ENCODE data around the gene PDGFA. TPM values are rescaled to one million over a fixed set of nuclear protein-coding genes. Genes with fewer than 3 reads are reported as not detected.
A peak's percentile ranks its signal among the peaks of the same experiment; 100 is the strongest.

Gene PDGFA
- total RNA-seq, 1 experiment from 2014 or later: 129 TPM

DNA sequence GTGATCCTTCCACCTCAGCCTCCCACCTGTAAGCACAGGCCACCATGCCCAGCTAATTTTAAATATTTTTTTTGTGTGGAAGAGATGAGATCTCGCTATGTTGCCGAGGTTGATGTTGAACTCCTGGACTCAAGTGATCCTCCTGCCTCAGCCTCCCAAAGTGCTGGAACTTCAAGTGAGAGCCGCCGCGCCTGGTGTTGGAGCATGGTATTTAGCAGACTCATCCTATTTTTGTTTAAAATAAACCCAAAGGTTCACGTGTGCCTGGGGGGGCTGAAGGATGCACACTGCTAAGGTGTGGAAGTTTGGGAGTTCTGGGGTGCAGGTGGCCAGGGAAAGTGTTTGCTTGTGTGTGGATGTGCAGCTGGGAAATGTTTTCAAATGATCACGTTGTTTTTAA lies 18.1 kb downstream of the PDGFA start:
- DNase-seq (ENCODE audit: low spot score) (no peak), ATAC-seq (no peak)
- ChIA-PET CTCF (interaction anchor here (0.8 kb wide), 1 partner anchor 14 kb away, joined by 4 read pairs; no protein-coding TSS in a partner anchor), POLR2A (no interaction called here)
- H3K4me1 Mint-ChIP-seq: peaks cover 21% of the 10 kb centered on the region
- no peaks in the 10 kb centered on the region for H3K27me3 Mint-ChIP-seq (ENCODE audit: low read depth)
- H3K4me3 Mint-ChIP-seq: no peak overlapping the region
- H3K36me3 Mint-ChIP-seq: peaks cover 58% of the 10 kb centered on the region
- TF ChIP-seq TEAD1 (CRISPR knock-in tag; IDR thresholded peaks at IDR 0.05) (no peak), ZNF416 (CRISPR knock-in tag; IDR thresholded peaks at IDR 0.05) (no peak)
- no peak overlapping the region for H3K27ac Mint-ChIP-seq
- H3K9me3 Mint-ChIP-seq: no peaks in the 10 kb centered on the region

DNA sequence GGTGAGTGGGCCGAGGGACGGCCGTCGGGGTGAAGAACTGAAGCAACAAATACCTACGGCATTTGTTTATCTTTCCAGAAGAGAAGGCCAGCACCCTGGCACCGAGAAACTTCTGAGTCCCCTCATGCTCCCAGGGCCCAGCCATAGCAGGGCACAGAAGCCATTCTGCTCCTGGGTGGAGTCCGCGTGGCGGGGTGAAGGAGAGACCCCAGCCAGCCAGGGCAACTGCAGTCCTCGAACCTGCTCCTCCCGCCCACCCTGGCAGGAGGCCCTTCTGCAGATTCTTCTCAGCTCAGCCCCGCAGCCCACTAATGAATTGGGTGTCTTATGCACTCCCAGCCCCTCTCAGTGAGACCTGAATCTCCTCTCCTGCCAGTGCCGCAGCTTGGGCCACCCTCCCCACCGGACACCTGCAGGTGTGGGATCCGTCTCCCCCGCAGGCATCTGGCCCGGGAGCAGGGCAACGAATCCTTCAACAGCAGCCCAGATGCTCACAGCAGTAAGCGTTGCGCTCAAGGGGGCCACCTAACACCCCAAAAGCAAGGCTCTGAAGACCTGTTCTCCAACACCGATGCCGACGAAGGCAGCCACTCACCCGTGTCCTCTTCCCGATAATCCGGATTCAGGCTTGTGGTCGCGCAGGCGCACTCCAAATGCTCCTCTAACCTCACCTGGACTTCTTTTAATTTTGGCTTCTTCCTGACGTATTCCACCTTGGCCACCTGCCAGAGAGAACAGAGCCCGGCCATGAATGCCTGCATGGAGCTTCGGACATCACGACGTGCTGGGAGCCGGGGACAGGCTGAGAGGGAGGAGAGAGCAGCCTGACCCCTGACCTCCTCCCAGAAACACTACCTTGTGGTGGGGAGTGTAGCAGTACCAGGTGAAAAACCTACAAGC lies 18.9 kb downstream of the PDGFA start:
- Mint-ChIP-seq H3K4me1 (peaks cover 26% of the 10 kb centered on the region), H3K4me3 (no peak overlapping the region), H3K36me3 (peaks cover 60% of the 10 kb centered on the region), H3K27ac (no peak overlapping the region), H3K27me3 (ENCODE audit: low read depth) (no peaks in the 10 kb centered on the region), H3K9me3 (no peaks in the 10 kb centered on the region)
- no peak for TF ChIP-seq ZNF512 (CRISPR knock-in tag; IDR thresholded peaks at IDR 0.05; ENCODE audit: borderline replicate concordance)
- TF ChIP-seq SP1 (CRISPR knock-in tag; conservative IDR thresholded peaks at IDR 0.05): no peak
- ATAC-seq (no peak), DNase-seq (ENCODE audit: low spot score) (no peak)
- POLR2A ChIA-PET: no interaction called here
- CTCF ChIA-PET: interaction anchor here (0.5 kb wide), 1 partner anchor 668 kb away, joined by 3 read pairs; no protein-coding TSS in a partner anchor

- H3K27ac Mint-ChIP-seq: 0 out of 2 replicates have a peak overlapping the region, but pooled peaks have one; percentile 15
Measured at GRCh38 chr7:499853-500485, 19.7 kb downstream of the PDGFA start.

More at GRCh38 chr7:499853-500485, 19.7 kb downstream of the PDGFA start:
- Mint-ChIP-seq H3K9me3 (no peaks in the 10 kb centered on the region), H3K36me3 (peaks cover 53% of the 10 kb centered on the region), H3K4me3 (no peak overlapping the region), H3K4me1 (peaks cover 23% of the 10 kb centered on the region), H3K27me3 (ENCODE audit: low read depth) (no peaks in the 10 kb centered on the region)
- POLR2A ChIA-PET: no interaction called here
- ATAC-seq: no peak
- no peak for DNase-seq (ENCODE audit: low spot score)
- TF ChIP-seq IRF1 (CRISPR knock-in tag; IDR thresholded peaks at IDR 0.05) (no peak), OVOL2 (CRISPR knock-in tag; IDR thresholded peaks at IDR 0.05; ENCODE audit: borderline replicate concordance) (no peak), RELA (CRISPR knock-in tag; IDR thresholded peaks at IDR 0.05; ENCODE audit: borderline replicate concordance) (no peak), NFE2L1 (CRISPR knock-in tag; IDR thresholded peaks at IDR 0.05) (no peak), USF2 (CRISPR knock-in tag; IDR thresholded peaks at IDR 0.05) (no peak), ZNF396 (CRISPR knock-in tag; IDR thresholded peaks at IDR 0.05; ENCODE audit: borderline replicate concordance) (no peak), ERG (CRISPR knock-in tag; IDR thresholded peaks at IDR 0.05) (no peak), NR2C2 (CRISPR knock-in tag; IDR thresholded peaks at IDR 0.05) (no peak), FOXP1 (CRISPR knock-in tag; IDR thresholded peaks at IDR 0.05; ENCODE audit: borderline replicate concordance) (no peak), ZNF232 (CRISPR knock-in tag; IDR thresholded peaks at IDR 0.05) (no peak), ZNF416 (CRISPR knock-in tag; IDR thresholded peaks at IDR 0.05) (no peak), MYBL2 (CRISPR knock-in tag; IDR thresholded peaks at IDR 0.05) (no peak), ZNF138 (CRISPR knock-in tag; conservative IDR thresholded peaks at IDR 0.05) (no peak), ZNF317 (CRISPR knock-in tag; IDR thresholded peaks at IDR 0.05; ENCODE audit: borderline replicate concordance, low read depth) (no peak), GTF2I (CRISPR knock-in tag; conservative IDR thresholded peaks at IDR 0.05) (no peak)
- TF ChIP-seq, protein P1, sequence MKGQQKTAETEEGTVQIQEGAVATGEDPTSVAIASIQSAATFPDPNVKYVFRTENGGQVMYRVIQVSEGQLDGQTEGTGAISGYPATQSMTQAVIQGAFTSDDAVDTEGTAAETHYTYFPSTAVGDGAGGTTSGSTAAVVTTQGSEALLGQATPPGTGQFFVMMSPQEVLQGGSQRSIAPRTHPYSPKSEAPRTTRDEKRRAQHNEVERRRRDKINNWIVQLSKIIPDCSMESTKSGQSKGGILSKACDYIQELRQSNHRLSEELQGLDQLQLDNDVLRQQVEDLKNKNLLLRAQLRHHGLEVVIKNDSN (CRISPR knock-in tag; IDR thresholded peaks at IDR 0.05): no peak
- TF ChIP-seq, protein P2, sequence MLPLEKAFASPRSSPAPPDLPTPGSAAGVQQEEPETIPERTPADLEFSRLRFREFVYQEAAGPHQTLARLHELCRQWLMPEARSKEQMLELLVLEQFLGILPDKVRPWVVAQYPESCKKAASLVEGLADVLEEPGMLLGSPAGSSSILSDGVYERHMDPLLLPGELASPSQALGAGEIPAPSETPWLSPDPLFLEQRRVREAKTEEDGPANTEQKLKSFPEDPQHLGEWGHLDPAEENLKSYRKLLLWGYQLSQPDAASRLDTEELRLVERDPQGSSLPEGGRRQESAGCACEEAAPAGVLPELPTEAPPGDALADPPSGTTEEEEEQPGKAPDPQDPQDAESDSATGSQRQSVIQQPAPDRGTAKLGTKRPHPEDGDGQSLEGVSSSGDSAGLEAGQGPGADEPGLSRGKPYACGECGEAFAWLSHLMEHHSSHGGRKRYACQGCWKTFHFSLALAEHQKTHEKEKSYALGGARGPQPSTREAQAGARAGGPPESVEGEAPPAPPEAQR (CRISPR knock-in tag; IDR thresholded peaks at IDR 0.05): no peak
- TF ChIP-seq, protein P3, sequence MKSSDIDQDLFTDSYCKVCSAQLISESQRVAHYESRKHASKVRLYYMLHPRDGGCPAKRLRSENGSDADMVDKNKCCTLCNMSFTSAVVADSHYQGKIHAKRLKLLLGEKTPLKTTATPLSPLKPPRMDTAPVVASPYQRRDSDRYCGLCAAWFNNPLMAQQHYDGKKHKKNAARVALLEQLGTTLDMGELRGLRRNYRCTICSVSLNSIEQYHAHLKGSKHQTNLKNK (CRISPR knock-in tag; IDR thresholded peaks at IDR 0.05): no peak
- CTCF ChIA-PET: interaction anchor here (0.5 kb wide), 1 partner anchor 668 kb away, joined by 3 read pairs; no protein-coding TSS in a partner anchor
